SK-N-SH (cell line): ENCODE data around the gene IL13RA1. TPM values are rescaled to one million over a fixed set of nuclear protein-coding genes. Genes with fewer than 3 reads are reported as not detected.
A peak's percentile ranks its signal among the peaks of the same experiment; 100 is the strongest.

Experiments
- CTCF ChIA-PET: fragments of 300-600, 350-600 bp; formaldehyde crosslinking; extraction: SDS; loops from one replicate; lab custom pipeline; 2021; lab: Yijun Ruan, JAX
- POLR2A ChIA-PET: fragments of 350-600 bp; sonication (Branson Sonifier 250); formaldehyde crosslinking; extraction: SDS; loops from one replicate; lab custom pipeline; 2020; ENCODE audit warnings: antibody characterized with exemption, inconsistent platforms; lab: Yijun Ruan, JAX
- DNase-seq: peaks from one replicate; pipeline ENCODE4 v3.0.0; 2012
- H2AFZ ChIP-seq: fragments of 200-600 bp; sonication (generic); 2 replicates; pipeline ENCODE4 v1.8.1; 2016; ENCODE audit warnings: antibody characterized with exemption, mild to moderate bottlenecking, low read depth
- H3F3A ChIP-seq: fragments of 200-600 bp; sonication (generic); replicated peaks from 2 replicates; pipeline ENCODE3; 2016; ENCODE audit warnings: antibody characterized with exemption, mild to moderate bottlenecking; ENCODE audit not compliant: insufficient read depth
- H3K27ac ChIP-seq, 2 experiments: fragments of 200-500 bp in 1 of 2; fragments of 200-600 bp in 1 of 2; sonication (Bioruptor generic) in 1 of 2; sonication (generic), shearing (Covaris generic) in 1 of 2; 2 replicates each; pipeline versions ENCODE4 v1.5.1 to v1.6.1; 2014 to 2016; ENCODE audit warnings: low read depth in 2 of 2, inconsistent platforms in 1 of 2, low read length in 1 of 2, mild to moderate bottlenecking in 1 of 2, mixed read lengths in 1 of 2
- H3K27me3 ChIP-seq: fragments of 200-600 bp; sonication (generic), shearing (Covaris generic); 2 replicates; pipeline ENCODE4 v1.6.1; 2016; ENCODE audit warnings: mixed run types; ENCODE audit not compliant: insufficient read depth
- H3K36me3 ChIP-seq, 2 experiments: fragments of 200-500 bp in 1 of 2; fragments of 200-600 bp in 1 of 2; sonication (Bioruptor generic) in 1 of 2; sonication (generic) in 1 of 2; replicated peaks in 1 of 2; 2 replicates each; pipeline versions ENCODE3 to v1.5.1; 2014 to 2016; ENCODE audit warnings: low read length in 1 of 2, mild to moderate bottlenecking in 1 of 2; ENCODE audit not compliant: insufficient read depth in 2 of 2, control insufficient read depth in 1 of 2
- H3K4me1 ChIP-seq, 2 experiments: fragments of 200-500 bp in 1 of 2; fragments of 200-600 bp in 1 of 2; sonication (Bioruptor generic) in 1 of 2; sonication (generic), shearing (Covaris generic) in 1 of 2; 2 replicates each; pipeline versions ENCODE4 v1.5.1 to v1.6.1; 2014 to 2016; ENCODE audit warnings: low read depth in 1 of 2, low read length in 1 of 2, mixed run types in 1 of 2; ENCODE audit not compliant: insufficient read depth in 2 of 2, control insufficient read depth in 1 of 2
- H3K4me2 ChIP-seq: fragments of 200-600 bp; sonication (generic), shearing (Covaris generic); 2 replicates; pipeline ENCODE4 v1.6.1; 2017; ENCODE audit warnings: mixed run types
- H3K4me3 ChIP-seq, 2 experiments: fragments of 200-500 bp in 1 of 2; fragments of 200-600 bp in 1 of 2; sonication (Bioruptor generic) in 1 of 2; sonication (generic), shearing (Covaris generic) in 1 of 2; 2 replicates each; pipeline versions ENCODE4 v1.5.1 to v1.8.1; 2014 to 2016; ENCODE audit warnings: low read depth in 2 of 2, inconsistent platforms in 1 of 2, low read length in 1 of 2, mild to moderate bottlenecking in 1 of 2, mixed read lengths in 1 of 2, moderate library complexity in 1 of 2
- H3K79me2 ChIP-seq: fragments of 200-600 bp; sonication (generic); 2 replicates; pipeline ENCODE4 v1.8.1; 2017; ENCODE audit warnings: mild to moderate bottlenecking; ENCODE audit not compliant: insufficient read depth
- H3K9ac ChIP-seq: fragments of 200-600 bp; sonication (generic); 2 replicates; pipeline ENCODE4 v1.6.1; 2017; ENCODE audit warnings: mixed run types
- H3K9me2 ChIP-seq: fragments of 200-600 bp; sonication (generic); 2 replicates; pipeline ENCODE4 v1.6.1; 2017; ENCODE audit warnings: mixed run types
- H3K9me3 ChIP-seq: fragments of 200-600 bp; sonication (generic); 2 replicates; pipeline ENCODE4 v1.6.1; 2017; ENCODE audit warnings: mixed run types, mild to moderate bottlenecking, moderate library complexity
- H4K20me1 ChIP-seq: fragments of 200-600 bp; sonication (generic); 2 replicates; pipeline ENCODE4 v1.6.1; 2017; ENCODE audit warnings: mild to moderate bottlenecking, mixed run types; ENCODE audit not compliant: insufficient read depth
- ELF1 ChIP-seq: IDR thresholded peaks from 2 replicates; pipeline ENCODE4 v1.4.0; 2012
- FOXJ3 ChIP-seq: sonication (generic); formaldehyde crosslinking; IDR thresholded peaks from 2 replicates; pipeline ENCODE4 v1.5.1; 2020; ENCODE audit warnings: mild to moderate bottlenecking, missing genetic modification reagents
- FOXM1 ChIP-seq: IDR thresholded peaks from 2 replicates; pipeline ENCODE4 v1.4.0; 2012; ENCODE audit warnings: low read depth, mild to moderate bottlenecking
- GABPA ChIP-seq: IDR thresholded peaks from 2 replicates; pipeline ENCODE4 v1.4.0; 2012; ENCODE audit warnings: low read depth, mild to moderate bottlenecking
- NFIC ChIP-seq: IDR thresholded peaks from 2 replicates; pipeline ENCODE4 v1.4.0; 2012; ENCODE audit warnings: borderline replicate concordance
- NRF1 ChIP-seq: IDR thresholded peaks from 2 replicates; pipeline ENCODE4 v1.6.1; 2012; ENCODE audit warnings: low read depth, mild to moderate bottlenecking, low read length
- POLR2AphosphoS5 ChIP-seq: IDR thresholded peaks from 2 replicates; pipeline ENCODE4 v1.6.1; 2012; ENCODE audit warnings: low read depth, low read length
- RAD21 ChIP-seq: IDR thresholded peaks from 2 replicates; pipeline ENCODE4 v1.6.1; 2012; ENCODE audit warnings: mild to moderate bottlenecking, low read length
- RXRA ChIP-seq: IDR thresholded peaks from 2 replicates; pipeline ENCODE4 v1.4.0; 2012; ENCODE audit warnings: low read depth, mild to moderate bottlenecking, borderline replicate concordance
- SIN3A ChIP-seq: IDR thresholded peaks from 2 replicates; pipeline ENCODE4 v1.6.1; 2012; ENCODE audit warnings: low read depth, mild to moderate bottlenecking, low read length, moderate library complexity, borderline replicate concordance
- SMC3 ChIP-seq: IDR thresholded peaks from 2 replicates; pipeline ENCODE4 v1.6.1; 2012; ENCODE audit warnings: low read depth, low read length, improper control_type of control experiment
- TAF1 ChIP-seq: IDR thresholded peaks from 2 replicates; pipeline ENCODE4 v1.6.1; 2012; ENCODE audit warnings: low read depth, mild to moderate bottlenecking, low read length, moderate library complexity, borderline replicate concordance
- TEAD4 ChIP-seq: IDR thresholded peaks from 2 replicates; pipeline ENCODE4 v1.4.0; 2012; ENCODE audit warnings: mild to moderate bottlenecking, borderline replicate concordance; ENCODE audit not compliant: insufficient read depth
- WGBS: methylation state at CpG from one replicate; pipeline ENCODE4 v1.1.6; 2017; ENCODE audit warnings: low lambda C conversion rate; 5-methylcytosine and 5-hydroxymethylcytosine counted together
- polyA plus RNA-seq, 3 experiments: library from polyadenylated mRNA; depleted of rRNA; stranded (reverse); fragments of >200 nt; gene quantifications; 2 replicates each; pipeline ENCODE4 v1.2.3, GENCODE V29; 2012
- TF ChIP-seq, protein P1 (sequence below): fragments of 150-350 bp; IDR thresholded peaks from 2 replicates; pipeline ENCODE4 v1.6.1; 2016; ENCODE audit warnings: mild to moderate bottlenecking, low read depth, low read length
- TF ChIP-seq, protein P2 (sequence below): fragments of 200-600 bp; sonication (generic); IDR thresholded peaks from 2 replicates; pipeline ENCODE4 v1.6.1; 2017; ENCODE audit warnings: antibody characterized with exemption, mild to moderate bottlenecking, moderate library complexity
- TF ChIP-seq, protein P3 (sequence below): fragments of 150-350 bp; IDR thresholded peaks from 2 replicates; pipeline ENCODE4 v1.6.1; 2017; ENCODE audit warnings: antibody characterized with exemption, low read length, low read depth, borderline replicate concordance
- TF ChIP-seq, protein P4 (sequence below): IDR thresholded peaks from 2 replicates; pipeline ENCODE4; 2012
- TF ChIP-seq, protein P5 (sequence below): IDR thresholded peaks from 2 replicates; pipeline ENCODE4 v1.4.0; 2012; ENCODE audit warnings: low read depth, borderline replicate concordance

IL13RA1 gene
- polyA plus RNA-seq, 1 of the 3 experiments (the other 2 are of a cell fraction): 27.0 TPM

DNA sequence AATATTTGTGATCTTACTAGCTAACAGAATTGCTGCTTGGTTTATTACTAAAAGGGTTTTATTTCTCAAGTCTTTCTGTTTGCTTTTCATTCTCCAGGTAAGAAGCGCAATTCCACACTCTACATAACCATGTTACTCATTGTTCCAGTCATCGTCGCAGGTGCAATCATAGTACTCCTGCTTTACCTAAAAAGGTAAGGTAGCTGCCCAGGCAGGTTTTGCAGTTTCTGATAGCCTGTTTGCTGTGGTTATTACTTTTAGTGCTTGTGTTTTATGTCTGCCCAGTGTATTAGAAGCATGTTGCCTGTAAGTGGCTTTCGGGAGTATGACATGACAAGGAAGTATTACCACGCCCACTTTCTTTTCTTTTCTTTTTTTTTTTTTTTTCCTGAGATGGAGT lies 46.4 kb downstream of the IL13RA1 start:
- Histone ChIP-seq H3K4me3 (no peak overlapping the region), H3K36me3 (peaks cover 0 to 9% of the 10 kb centered on the region in 2 experiments), H3K27me3 (no peaks in the 10 kb centered on the region), H3K79me2 (no peaks in the 10 kb centered on the region), H3K4me2 (no peak overlapping the region), H3F3A (no peaks in the 10 kb centered on the region), H2AFZ (no peak overlapping the region), H3K9me3 (no peaks in the 10 kb centered on the region), H4K20me1 (no peaks in the 10 kb centered on the region), H3K4me1 (no peaks in the 10 kb centered on the region), H3K27ac (no peak overlapping the region), H3K9ac (no peak overlapping the region), H3K9me2 (no peaks in the 10 kb centered on the region)
- ChIA-PET CTCF (interaction anchor here (0.8 kb wide), 2 partner anchors 33 to 65 kb away, joined by 3 read pairs; no protein-coding TSS in a partner anchor), POLR2A (no interaction called here)
- TF ChIP-seq GABPA: no peak
- TF ChIP-seq, protein P1, sequence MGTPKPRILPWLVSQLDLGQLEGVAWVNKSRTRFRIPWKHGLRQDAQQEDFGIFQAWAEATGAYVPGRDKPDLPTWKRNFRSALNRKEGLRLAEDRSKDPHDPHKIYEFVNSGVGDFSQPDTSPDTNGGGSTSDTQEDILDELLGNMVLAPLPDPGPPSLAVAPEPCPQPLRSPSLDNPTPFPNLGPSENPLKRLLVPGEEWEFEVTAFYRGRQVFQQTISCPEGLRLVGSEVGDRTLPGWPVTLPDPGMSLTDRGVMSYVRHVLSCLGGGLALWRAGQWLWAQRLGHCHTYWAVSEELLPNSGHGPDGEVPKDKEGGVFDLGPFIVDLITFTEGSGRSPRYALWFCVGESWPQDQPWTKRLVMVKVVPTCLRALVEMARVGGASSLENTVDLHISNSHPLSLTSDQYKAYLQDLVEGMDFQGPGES: no peak
- TF ChIP-seq TEAD4: no peak
- no peak for DNase-seq
- 42% methylated on average over 5 of the region's 5 CpGs for WGBS

DNA sequence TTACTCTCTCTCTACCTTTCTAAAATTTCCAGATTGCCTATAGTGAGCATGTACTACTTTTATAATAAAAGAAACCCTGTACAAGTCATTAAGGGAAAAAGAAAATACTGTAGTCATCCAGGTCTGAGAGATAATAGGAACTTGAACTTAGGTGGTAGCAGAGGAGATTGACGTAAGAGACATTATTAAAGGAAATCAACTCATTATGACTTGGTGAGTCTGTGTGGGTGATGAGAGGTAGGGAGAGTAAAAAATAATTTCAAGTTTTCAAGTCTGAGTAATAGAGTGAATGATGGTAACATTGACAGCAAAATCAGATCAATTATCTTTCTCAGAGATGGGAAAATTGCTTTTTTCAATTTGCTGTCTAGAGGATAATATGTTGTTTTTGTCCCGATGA lies 52.2 kb downstream of the IL13RA1 start:
- no peak for TF ChIP-seq FOXJ3 (CRISPR knock-in tag)
- Histone ChIP-seq H3K4me2 (no peak overlapping the region), H3K9me2 (no peaks in the 10 kb centered on the region), H3K4me3 (no peak overlapping the region), H3K9ac (no peak overlapping the region), H3K27ac (no peak overlapping the region), H4K20me1 (no peaks in the 10 kb centered on the region), H3K27me3 (no peaks in the 10 kb centered on the region), H3K4me1 (no peaks in the 10 kb centered on the region), H3K79me2 (no peaks in the 10 kb centered on the region), H3K36me3 (peaks cover 0 to 13% of the 10 kb centered on the region in 2 experiments), H3K9me3 (no peaks in the 10 kb centered on the region), H3F3A (no peaks in the 10 kb centered on the region), H2AFZ (no peak overlapping the region)
- POLR2A ChIA-PET: no interaction called here
- DNase-seq: no peak
- WGBS: 43% methylated on average over 2 of the region's 2 CpGs
- CTCF ChIA-PET: no interaction called here

DNA sequence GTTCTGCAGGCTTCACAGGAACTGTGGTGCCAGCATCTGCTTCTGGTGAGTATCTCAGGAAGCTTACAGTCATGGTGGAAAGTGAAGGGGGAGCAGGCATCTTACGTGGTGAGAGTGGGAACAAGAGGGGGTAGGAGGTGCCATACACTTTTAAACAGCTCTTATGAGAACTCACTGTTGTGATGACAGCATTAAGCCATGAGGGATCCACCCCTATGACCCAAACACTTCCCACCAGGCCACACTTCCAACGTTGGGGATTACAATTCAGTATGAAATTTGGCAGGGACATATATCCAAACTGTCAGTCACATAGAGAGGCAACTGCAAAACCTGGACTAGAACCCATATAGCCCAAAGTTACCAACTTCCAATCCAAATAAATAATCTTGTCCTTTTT lies 53.1 kb downstream of the IL13RA1 start:
- no peaks in the 10 kb centered on the region for H3K79me2 ChIP-seq
- 53% methylated on average over 2 of the region's 2 CpGs for WGBS
- H3K4me1 ChIP-seq: no peaks in the 10 kb centered on the region
- H3K4me2 ChIP-seq: no peak overlapping the region
- no peaks in the 10 kb centered on the region for H3K9me3 ChIP-seq
- no peaks in the 10 kb centered on the region for H4K20me1 ChIP-seq
- CTCF ChIA-PET: no interaction called here
- no peak overlapping the region for H2AFZ ChIP-seq
- no peak overlapping the region for H3K9ac ChIP-seq
- H3K9me2 ChIP-seq: no peaks in the 10 kb centered on the region
- DNase-seq: no peak
- no peaks in the 10 kb centered on the region for H3K27me3 ChIP-seq
- POLR2A ChIA-PET: no interaction called here
- peaks cover 3% of the 10 kb centered on the region for H3F3A ChIP-seq
- peak overlapping the region in 1 of 2 experiments; percentile 41; a peak in 1 of 4 replicates for H3K27ac ChIP-seq
- H3K4me3 ChIP-seq: no peak overlapping the region
- peaks cover 0 to 13% of the 10 kb centered on the region in 2 experiments for H3K36me3 ChIP-seq
- no peak for TF ChIP-seq NFIC
- TF ChIP-seq, protein P2, sequence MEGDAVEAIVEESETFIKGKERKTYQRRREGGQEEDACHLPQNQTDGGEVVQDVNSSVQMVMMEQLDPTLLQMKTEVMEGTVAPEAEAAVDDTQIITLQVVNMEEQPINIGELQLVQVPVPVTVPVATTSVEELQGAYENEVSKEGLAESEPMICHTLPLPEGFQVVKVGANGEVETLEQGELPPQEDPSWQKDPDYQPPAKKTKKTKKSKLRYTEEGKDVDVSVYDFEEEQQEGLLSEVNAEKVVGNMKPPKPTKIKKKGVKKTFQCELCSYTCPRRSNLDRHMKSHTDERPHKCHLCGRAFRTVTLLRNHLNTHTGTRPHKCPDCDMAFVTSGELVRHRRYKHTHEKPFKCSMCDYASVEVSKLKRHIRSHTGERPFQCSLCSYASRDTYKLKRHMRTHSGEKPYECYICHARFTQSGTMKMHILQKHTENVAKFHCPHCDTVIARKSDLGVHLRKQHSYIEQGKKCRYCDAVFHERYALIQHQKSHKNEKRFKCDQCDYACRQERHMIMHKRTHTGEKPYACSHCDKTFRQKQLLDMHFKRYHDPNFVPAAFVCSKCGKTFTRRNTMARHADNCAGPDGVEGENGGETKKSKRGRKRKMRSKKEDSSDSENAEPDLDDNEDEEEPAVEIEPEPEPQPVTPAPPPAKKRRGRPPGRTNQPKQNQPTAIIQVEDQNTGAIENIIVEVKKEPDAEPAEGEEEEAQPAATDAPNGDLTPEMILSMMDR: no peak
- TF ChIP-seq, protein P3, sequence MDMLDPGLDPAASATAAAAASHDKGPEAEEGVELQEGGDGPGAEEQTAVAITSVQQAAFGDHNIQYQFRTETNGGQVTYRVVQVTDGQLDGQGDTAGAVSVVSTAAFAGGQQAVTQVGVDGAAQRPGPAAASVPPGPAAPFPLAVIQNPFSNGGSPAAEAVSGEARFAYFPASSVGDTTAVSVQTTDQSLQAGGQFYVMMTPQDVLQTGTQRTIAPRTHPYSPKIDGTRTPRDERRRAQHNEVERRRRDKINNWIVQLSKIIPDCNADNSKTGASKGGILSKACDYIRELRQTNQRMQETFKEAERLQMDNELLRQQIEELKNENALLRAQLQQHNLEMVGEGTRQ: no peak
- no peak for TF ChIP-seq SMC3
- no peak for TF ChIP-seq TEAD4
- no peak for TF ChIP-seq SIN3A
- TF ChIP-seq RAD21: no peak
- TF ChIP-seq, protein P4, sequence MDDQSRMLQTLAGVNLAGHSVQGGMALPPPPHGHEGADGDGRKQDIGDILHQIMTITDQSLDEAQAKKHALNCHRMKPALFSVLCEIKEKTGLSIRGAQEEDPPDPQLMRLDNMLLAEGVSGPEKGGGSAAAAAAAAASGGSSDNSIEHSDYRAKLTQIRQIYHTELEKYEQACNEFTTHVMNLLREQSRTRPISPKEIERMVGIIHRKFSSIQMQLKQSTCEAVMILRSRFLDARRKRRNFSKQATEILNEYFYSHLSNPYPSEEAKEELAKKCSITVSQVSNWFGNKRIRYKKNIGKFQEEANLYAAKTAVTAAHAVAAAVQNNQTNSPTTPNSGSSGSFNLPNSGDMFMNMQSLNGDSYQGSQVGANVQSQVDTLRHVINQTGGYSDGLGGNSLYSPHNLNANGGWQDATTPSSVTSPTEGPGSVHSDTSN: no peak
- TF ChIP-seq, protein P5, sequence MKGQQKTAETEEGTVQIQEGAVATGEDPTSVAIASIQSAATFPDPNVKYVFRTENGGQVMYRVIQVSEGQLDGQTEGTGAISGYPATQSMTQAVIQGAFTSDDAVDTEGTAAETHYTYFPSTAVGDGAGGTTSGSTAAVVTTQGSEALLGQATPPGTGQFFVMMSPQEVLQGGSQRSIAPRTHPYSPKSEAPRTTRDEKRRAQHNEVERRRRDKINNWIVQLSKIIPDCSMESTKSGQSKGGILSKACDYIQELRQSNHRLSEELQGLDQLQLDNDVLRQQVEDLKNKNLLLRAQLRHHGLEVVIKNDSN: no peak
- no peak for TF ChIP-seq ELF1
- no peak for TF ChIP-seq POLR2AphosphoS5
- TF ChIP-seq RXRA: no peak
- TF ChIP-seq FOXM1: no peak
- no peak for TF ChIP-seq TAF1
- no peak for TF ChIP-seq NRF1
